Heart left ventricle (tissue), 13 donors: ENCODE measurements around the gene TIMM9.

Source experiments
- POLR2A ChIP-seq, 2 donors: fragments of 450-650 bp; IDR thresholded peaks; one replicate each; pipeline ENCODE4 v1.6.1; 2017; ENCODE audit warnings: antibody characterized with exemption in 2 of 2, mild to moderate bottlenecking in 2 of 2, moderate library complexity in 2 of 2
- TF ChIP-seq, protein P1 (sequence below), 12 donors: fragments of 200-600 bp; sonication (generic) in 4 of 12; IDR thresholded peaks; one replicate each; pipeline versions ENCODE4 v1.5.0 to v1.8.0; 2018 to 2022; ENCODE audit warnings: antibody characterized with exemption in 12 of 12, mild to moderate bottlenecking in 5 of 12
- donor health status: ischemic (EF 13 %, LVEDD 7.1; RV severe dilation, severe dysfunction).
- donor health status: DM: no; HTN: yes; CAD: no.
- donor health status: DM: no; HTN: no; CAD: no.
- donor health status: ischemic (EF 25% LVEDD 6.9; RV normal size, moderate dysfunction).
- donor health status: ischemic (EF 25% LVEDD 5.7; RV mildly dilated, moderate dysfunction).
- donor health status: ischemic (EF 35%, LVEDD 5.7; RV mildly dilated, moderate dysfunction).
- donor health status: nonischemic (EF 11% LVEDD 7.7; RV severe dilation, severe dysfunction).
- donor health status: DM: yes; HTN: yes; CAD: no.
- donor health status: PGD.
- donor health status: ischemic (EF 29% LVEDD 5.4; RV normal size, mild dysfunction).
- donor health status: nonischemic (EF 23%, LVEDD 6.1; RV moderate dilation, normal function).

DNA sequence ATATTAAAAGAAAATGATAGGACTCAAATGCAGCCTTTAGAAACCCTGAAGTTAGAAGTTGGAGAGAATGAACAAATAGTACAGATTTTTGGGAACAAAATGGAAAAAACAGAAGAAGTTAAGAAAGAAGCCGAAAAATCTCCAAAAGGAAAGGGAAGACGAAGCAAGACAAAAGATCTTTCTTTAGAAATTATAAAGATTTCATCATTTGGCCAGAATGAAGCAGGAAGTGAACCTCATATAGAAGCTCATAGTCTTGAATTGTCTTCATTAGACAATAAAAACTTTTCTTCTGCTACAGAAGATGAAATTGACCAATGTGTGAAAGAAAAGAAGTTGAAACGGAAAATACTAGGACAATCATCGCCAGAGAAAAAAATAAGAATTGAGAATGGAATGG lies 63.0 kb downstream of the TIMM9 start:
- TF ChIP-seq, protein P1, sequence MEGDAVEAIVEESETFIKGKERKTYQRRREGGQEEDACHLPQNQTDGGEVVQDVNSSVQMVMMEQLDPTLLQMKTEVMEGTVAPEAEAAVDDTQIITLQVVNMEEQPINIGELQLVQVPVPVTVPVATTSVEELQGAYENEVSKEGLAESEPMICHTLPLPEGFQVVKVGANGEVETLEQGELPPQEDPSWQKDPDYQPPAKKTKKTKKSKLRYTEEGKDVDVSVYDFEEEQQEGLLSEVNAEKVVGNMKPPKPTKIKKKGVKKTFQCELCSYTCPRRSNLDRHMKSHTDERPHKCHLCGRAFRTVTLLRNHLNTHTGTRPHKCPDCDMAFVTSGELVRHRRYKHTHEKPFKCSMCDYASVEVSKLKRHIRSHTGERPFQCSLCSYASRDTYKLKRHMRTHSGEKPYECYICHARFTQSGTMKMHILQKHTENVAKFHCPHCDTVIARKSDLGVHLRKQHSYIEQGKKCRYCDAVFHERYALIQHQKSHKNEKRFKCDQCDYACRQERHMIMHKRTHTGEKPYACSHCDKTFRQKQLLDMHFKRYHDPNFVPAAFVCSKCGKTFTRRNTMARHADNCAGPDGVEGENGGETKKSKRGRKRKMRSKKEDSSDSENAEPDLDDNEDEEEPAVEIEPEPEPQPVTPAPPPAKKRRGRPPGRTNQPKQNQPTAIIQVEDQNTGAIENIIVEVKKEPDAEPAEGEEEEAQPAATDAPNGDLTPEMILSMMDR (IDR thresholded peaks at IDR 0.05) = no peak
- no peak for TF ChIP-seq POLR2A (IDR thresholded peaks at IDR 0.05)
